ENCODE data around the gene OGT. TPM values are rescaled to one million over a fixed set of nuclear protein-coding genes. Genes with fewer than 3 reads are reported as not detected.

The OGT gene
- total RNA-seq, 1 donor from 2014 or later = 272 TPM

- intact Hi-C loops (cut with micrococcal nuclease) = no loop called here
- no peak overlapping the region for H3K4me3 Mint-ChIP-seq
- H3K36me3 Mint-ChIP-seq (ENCODE audit: low read depth) = peaks cover 67% of the 10 kb centered on the region
- DNase-seq (no peak), ATAC-seq (ENCODE audit: low read depth) (no peak)
- POLR2A ChIA-PET = no interaction called here
- H3K4me1 Mint-ChIP-seq = peaks cover 32% of the 10 kb centered on the region
- H3K27me3 Mint-ChIP-seq = no peaks in the 10 kb centered on the region
- CTCF ChIA-PET = no interaction called here
- TF ChIP-seq, protein P1, sequence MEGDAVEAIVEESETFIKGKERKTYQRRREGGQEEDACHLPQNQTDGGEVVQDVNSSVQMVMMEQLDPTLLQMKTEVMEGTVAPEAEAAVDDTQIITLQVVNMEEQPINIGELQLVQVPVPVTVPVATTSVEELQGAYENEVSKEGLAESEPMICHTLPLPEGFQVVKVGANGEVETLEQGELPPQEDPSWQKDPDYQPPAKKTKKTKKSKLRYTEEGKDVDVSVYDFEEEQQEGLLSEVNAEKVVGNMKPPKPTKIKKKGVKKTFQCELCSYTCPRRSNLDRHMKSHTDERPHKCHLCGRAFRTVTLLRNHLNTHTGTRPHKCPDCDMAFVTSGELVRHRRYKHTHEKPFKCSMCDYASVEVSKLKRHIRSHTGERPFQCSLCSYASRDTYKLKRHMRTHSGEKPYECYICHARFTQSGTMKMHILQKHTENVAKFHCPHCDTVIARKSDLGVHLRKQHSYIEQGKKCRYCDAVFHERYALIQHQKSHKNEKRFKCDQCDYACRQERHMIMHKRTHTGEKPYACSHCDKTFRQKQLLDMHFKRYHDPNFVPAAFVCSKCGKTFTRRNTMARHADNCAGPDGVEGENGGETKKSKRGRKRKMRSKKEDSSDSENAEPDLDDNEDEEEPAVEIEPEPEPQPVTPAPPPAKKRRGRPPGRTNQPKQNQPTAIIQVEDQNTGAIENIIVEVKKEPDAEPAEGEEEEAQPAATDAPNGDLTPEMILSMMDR (IDR thresholded peaks at IDR 0.05) = no peak
- no peak overlapping the region for H3K27ac Mint-ChIP-seq
- H3K9me3 Mint-ChIP-seq = no peaks in the 10 kb centered on the region
These were observed 79.4 kb downstream of the OGT start for GRCh38 chrX:71612256-71612655.

- ATAC-seq (ENCODE audit: low read depth) (no peak), DNase-seq (no peak)
- Mint-ChIP-seq H3K9me3 (no peaks in the 10 kb centered on the region), H3K27ac (no peak overlapping the region), H3K4me1 (peaks cover 38% of the 10 kb centered on the region), H3K4me3 (no peak overlapping the region), H3K27me3 (no peaks in the 10 kb centered on the region), H3K36me3 (ENCODE audit: low read depth) (peaks cover 42% of the 10 kb centered on the region)
- TF ChIP-seq, protein P1 (IDR thresholded peaks at IDR 0.05) = no peak
- intact Hi-C loops (cut with micrococcal nuclease) = no loop called here
- POLR2A ChIA-PET = interaction anchor here (0.6 kb wide), 1 partner anchor 82 kb away, joined by 3 read pairs; the partner anchor contains the start of gene OGT
- CTCF ChIA-PET = no interaction called here
These were observed 82.2 kb downstream of the OGT start for GRCh38 chrX:71615056-71615455.

DNA sequence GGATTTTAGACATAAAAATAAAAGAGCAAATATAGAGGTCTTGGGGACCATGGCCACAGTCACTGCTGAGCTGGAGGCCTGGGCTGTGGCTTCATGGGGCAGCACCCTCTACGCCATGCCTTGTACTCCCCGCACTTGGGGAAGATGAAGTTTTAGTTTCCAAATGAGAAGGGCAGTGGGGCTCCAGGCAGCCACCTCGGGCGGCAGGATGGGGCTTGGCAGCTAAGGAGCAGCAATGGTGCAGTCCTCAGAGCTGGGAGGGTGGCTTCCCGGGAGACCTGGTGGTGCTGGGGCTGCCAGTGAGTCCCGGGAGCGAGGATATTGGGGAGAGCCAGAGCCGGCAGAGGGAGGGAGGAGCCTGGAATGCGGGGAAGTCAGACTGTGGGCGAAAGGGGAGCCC is 83.0 kb downstream of the OGT start:
- Mint-ChIP-seq H3K9me3 (no peaks in the 10 kb centered on the region), H3K4me3 (peak overlapping the region; percentile 38), H3K36me3 (ENCODE audit: low read depth) (peaks cover 35% of the 10 kb centered on the region), H3K27me3 (no peaks in the 10 kb centered on the region), H3K27ac (peak overlapping the region; percentile 30), H3K4me1 (peaks cover 45% of the 10 kb centered on the region)
- ChIA-PET CTCF (no interaction called here), POLR2A (no interaction called here)
- TF ChIP-seq, protein P1 (IDR thresholded peaks at IDR 0.05) = no peak
- intact Hi-C loops (cut with micrococcal nuclease) = no loop called here
- no peak for ATAC-seq (ENCODE audit: low read depth)
- no peak for DNase-seq

DNA sequence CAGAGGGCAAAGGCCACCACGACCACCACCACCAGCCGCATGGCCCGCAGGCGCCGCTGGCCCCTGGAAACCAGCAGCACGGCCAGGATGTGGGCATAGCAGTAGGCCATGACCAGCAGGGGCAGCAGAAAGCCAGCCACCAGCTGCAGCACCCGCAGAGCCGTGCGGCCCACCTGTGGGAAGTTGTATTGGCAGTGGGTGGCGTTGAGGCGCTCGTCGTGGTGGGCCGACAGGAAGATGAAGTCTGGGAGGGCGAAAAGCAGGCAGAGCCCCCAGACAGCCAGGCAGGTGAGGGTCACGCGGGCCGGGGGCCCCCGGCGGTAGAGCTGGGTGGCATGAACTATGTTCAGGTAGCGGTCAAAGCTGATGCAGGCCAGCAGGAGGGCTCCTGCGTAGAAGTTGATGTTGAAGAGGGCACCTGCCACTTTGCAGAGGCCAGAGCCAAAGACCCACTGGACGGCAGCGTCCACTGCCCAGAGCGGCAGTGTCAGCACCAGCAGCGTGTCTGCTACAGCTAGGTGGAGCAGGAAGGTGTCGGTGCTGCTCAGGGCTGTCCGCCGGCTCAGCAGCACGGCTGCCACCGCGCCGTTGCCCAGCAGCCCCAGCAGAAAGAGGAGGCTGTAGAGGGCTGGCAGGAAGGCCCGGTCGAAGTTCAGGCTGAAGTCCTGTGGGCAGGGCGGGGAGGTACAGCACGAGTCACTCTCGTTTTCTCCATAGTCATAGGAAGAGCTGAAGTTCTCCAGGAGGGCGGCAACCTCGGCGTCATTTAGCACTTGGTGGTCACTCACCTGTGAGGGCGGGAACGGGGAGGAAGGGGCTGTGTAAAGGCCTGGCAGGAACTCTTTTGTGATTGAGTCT is 84.0 kb downstream of the OGT start:
- Mint-ChIP-seq H3K27ac (no peak overlapping the region), H3K9me3 (no peaks in the 10 kb centered on the region), H3K27me3 (no peaks in the 10 kb centered on the region), H3K4me1 (peaks cover 49% of the 10 kb centered on the region), H3K4me3 (peak overlapping the region; percentile 64), H3K36me3 (ENCODE audit: low read depth) (peaks cover 26% of the 10 kb centered on the region)
- ATAC-seq (ENCODE audit: low read depth) (no peak), DNase-seq (no peak)
- TF ChIP-seq, protein P1 (IDR thresholded peaks at IDR 0.05) = no peak
- ChIA-PET POLR2A (interaction anchor here (1.1 kb wide), 1 partner anchor 13 kb away, joined by 3 read pairs; no protein-coding TSS in a partner anchor), CTCF (no interaction called here)
- intact Hi-C loops (cut with micrococcal nuclease) = no loop called here

DNA sequence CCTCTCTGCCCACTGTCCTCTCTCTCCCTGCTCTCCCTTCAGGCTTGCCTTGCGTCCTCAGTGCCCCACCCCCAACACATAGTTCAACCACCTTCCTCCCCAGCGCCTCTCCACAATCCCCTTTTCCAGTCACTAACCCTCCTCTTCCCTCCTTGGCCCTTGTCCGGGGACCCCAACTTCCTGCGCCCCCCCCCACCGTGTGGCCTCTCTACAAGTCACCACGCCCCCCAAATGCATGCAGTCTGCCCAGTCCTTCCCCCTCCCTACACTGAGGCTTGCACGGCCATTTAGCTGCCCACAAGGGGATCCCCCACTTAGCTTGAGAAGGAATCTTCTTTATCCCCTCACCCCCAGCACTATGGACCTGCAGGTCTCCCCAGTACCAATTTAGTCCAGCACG is 84.8 kb downstream of the OGT start:
- ChIA-PET CTCF (interaction anchor here (1.4 kb wide), 1 partner anchor 35 kb away, joined by 5 read pairs; no protein-coding TSS in a partner anchor), POLR2A (interaction anchor here (0.7 to 1.5 kb wide), 3 partner anchors 9 to 33 kb away, joined by 3 to 7 read pairs (median 4); no protein-coding TSS in a partner anchor)
- TF ChIP-seq, protein P1 (IDR thresholded peaks at IDR 0.05) = no peak
- Mint-ChIP-seq H3K27ac (peak overlapping the region; percentile 84), H3K4me1 (peaks cover 57% of the 10 kb centered on the region), H3K4me3 (peak overlapping the region; percentile 64), H3K9me3 (no peaks in the 10 kb centered on the region), H3K36me3 (ENCODE audit: low read depth) (peaks cover 20% of the 10 kb centered on the region), H3K27me3 (no peaks in the 10 kb centered on the region)
- DNase-seq (no peak), ATAC-seq (ENCODE audit: low read depth) (no peak)
- intact Hi-C loops (cut with micrococcal nuclease) = loop anchor here (2.0 kb wide), 2 partner anchors 19 to 33 kb away; no protein-coding TSS in a partner anchor

Measured in activated B cell treated with CpG ODN at 0.5 μM for 24 hours (primary cell).